Measurements from ENCODE around the gene BMPR1A.

DNA sequence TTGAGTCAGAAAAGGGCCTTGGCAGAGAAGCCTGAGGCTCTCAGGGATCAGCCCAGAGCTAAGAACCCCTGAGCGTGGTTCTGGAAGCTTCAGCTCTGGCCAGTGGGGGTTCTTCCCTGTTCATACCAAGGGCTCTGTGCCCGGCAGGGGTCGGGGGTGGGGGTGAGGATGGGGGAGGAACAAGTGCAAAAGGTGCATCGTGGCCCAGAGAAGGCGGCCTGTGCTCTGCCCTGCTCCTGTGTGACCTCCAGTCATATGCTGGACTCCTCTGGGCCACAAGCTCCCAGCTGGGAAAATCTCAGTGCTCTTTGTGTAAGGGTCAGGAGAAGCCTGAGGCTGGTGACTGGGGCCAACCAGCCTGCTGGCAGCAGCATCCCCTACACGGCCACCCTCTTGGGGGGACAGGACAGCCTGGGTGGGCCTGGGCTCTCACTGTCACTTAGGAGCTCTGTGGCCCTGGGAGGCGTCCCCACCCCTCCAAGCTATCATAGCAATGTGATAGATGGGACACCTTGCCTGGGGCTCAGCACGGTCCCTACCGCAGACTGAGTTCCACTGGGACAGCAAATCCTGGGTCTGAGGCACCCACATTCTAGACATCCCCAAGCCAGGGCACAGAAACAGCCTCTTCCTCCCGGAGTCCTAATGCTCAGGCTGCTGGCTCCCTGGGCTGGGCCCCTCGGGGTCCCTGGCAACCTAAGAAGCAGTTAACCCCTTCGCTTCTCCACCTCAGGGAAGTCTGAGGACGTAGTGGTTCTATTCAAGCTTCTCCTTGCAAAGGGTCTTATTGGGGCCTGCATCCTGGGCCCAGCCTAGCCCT, 198.5 kb downstream of the BMPR1A start:
- TF ChIP-seq, protein P1, sequence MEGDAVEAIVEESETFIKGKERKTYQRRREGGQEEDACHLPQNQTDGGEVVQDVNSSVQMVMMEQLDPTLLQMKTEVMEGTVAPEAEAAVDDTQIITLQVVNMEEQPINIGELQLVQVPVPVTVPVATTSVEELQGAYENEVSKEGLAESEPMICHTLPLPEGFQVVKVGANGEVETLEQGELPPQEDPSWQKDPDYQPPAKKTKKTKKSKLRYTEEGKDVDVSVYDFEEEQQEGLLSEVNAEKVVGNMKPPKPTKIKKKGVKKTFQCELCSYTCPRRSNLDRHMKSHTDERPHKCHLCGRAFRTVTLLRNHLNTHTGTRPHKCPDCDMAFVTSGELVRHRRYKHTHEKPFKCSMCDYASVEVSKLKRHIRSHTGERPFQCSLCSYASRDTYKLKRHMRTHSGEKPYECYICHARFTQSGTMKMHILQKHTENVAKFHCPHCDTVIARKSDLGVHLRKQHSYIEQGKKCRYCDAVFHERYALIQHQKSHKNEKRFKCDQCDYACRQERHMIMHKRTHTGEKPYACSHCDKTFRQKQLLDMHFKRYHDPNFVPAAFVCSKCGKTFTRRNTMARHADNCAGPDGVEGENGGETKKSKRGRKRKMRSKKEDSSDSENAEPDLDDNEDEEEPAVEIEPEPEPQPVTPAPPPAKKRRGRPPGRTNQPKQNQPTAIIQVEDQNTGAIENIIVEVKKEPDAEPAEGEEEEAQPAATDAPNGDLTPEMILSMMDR (IDR thresholded peaks at IDR 0.05; ENCODE audit: low read depth, low read length, missing input control): no peak
- no peak for TF ChIP-seq REST (IDR thresholded peaks at IDR 0.05)
- TF ChIP-seq, protein P2, sequence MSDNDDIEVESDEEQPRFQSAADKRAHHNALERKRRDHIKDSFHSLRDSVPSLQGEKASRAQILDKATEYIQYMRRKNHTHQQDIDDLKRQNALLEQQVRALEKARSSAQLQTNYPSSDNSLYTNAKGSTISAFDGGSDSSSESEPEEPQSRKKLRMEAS (IDR thresholded peaks at IDR 0.05): no peak
